GM21390 (cell line): ENCODE results near the gene BCL3.

Experiments used
- ATAC-seq: cut with Tn5 transposase; IDR thresholded peaks from one replicate; pipeline ENCODE4 v1.9.1; 2021; ENCODE audit not compliant: unreplicated experiment

BCL3 gene

DNA sequence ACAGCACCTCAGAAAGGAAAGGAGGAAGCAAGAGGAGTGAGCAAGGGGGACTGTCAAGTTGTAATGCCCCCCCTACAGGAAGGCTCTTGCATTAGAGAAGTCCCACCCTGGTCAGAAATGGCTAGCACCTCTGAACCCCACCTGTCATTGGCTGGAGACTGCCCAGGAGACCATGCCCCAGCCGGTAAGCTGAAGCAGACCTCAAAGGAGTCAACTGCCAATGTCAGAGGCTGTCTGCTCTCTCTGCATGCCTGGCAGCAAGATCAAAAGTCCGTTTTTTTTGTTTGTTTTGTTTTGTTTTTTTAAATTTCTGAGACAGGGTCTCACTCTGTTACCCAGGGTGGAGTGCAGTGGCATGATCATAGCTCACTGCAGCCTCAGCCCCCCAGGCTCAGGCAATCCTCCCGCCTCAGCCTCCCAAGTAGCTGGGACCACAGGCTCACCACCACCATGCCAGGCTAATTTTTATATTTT, 8.1 kb upstream of the BCL3 start:
- no peak for ATAC-seq

DNA sequence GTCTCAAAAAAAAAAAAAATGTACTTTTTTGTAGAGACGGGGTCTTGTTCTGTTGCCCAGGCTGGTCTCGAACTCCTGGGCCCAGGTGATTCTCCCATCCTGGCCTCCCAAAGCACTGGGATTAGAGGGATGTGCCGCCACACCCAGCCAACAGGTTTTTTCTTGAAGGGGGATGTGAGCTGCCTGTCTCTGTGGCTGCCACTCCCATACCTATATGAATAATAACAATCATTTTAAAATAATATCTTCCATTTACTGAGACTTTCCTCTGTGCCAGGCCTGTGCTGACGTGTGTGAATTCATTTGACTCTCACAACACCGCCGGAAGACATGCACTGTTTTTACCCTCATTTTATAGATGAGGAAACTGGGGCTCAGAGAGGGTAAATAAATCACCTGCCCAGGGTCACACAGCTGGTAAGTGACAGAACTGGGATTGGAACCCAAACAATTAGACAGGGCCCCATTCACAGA, 7.2 kb upstream of the BCL3 start:
- ATAC-seq = no peak

DNA sequence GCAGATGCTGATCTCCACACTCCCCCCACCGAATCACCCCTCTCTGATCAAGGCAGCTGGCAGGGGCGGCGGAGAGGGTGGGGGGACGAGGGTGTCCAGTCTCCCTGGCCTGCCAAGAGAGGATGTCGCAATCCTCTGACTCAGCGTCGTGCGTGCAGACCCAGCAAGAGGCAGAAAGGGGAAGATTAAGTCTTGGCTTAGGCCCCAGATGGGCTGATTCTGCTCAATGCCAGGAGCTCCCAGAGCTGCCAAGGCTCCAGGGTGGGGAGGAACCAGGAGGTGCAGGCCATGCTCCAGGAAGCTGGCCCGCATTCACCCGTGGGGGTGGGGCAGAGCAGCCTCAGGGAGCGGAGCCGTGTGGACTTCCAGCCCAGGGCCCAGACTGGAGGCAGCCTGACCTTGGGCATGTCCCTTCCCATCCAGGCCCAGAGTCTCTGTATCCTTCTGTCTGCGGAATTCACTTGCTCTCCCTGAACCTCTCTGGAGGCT, 6.6 kb upstream of the BCL3 start:
- no peak for ATAC-seq

DNA sequence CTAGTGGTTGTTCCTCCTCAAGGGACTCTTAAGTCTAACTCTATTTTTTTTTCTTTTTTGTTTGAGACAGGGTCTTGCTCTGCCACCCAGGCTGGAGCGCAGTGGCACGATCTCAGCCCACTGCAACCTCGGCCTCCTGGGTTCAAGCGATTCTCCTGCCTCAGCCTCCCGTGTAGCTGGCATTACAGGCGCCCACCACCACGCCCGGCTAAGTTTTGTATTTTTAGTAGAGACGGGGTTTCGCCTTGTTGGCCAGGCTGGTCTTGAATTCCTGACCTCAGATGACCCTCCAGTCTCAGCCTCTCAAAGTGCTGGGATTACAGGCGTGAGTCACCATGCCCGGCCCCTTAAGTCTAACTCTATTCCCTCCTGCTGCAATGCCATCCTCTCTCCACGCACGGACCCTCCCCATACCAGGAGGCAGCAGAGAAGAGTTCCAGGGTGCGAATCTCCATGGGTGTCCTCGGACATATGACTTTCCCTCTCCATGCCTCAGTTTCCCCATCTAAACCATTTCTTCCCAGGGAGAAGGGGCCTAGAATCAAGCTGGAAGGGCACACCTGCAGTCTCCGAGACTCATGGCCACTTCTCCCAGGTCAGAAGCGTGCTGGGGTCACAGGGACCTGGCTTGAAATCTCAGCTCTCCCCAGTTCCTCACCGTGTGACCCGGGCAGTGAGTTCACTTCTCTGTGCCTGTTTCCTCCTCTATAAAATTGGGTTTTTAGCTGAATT, 6.0 kb upstream of the BCL3 start:
- ATAC-seq = no peak

DNA sequence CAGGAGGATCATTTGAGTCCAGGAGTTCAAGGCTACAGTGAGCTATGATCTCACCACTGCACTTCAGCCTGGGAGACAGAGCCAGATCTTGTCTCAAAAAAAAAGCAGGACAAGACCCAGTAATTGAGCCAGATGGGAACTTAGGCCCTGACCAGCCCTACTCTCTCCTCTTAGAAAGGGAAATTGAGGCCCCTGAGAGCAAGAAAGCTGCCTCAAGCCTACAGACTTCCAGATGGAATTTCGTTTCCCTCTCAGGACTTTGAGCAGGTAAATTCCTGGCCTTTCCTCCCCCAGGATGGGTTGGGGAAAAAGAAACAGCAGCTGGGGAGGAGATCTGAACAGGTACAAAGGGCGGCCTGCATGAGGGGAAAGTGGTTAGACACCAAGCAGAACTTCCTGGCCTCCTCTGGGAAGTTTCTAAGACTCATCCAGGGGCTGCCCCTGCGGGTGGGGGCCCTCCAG, 3.6 kb upstream of the BCL3 start:
- no peak for ATAC-seq

DNA sequence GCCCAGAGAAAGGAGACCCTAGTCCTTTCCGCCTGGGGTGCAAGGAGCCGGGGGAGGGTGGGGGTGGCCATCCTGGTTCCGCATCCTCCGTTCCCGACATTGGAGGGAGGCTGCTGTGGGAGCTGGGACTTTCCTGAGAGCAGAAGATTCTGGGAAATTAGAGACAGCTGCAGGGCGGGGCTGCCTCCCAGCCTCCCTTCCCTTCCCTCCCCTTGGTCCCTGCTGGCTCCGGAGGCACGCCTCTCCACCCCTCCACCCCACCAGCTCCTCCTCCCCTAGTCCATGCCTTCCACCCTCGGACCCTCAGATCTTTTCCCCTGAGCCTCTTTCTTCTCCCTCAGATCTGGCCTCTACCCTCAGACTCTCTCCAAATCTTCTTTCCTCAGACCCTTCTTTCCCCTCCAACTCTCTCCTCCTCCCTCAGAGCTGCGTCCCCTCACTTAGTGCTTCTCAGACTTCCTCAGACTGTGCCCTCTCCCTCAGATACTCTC, 3.1 kb upstream of the BCL3 start:
- no peak for ATAC-seq

DNA sequence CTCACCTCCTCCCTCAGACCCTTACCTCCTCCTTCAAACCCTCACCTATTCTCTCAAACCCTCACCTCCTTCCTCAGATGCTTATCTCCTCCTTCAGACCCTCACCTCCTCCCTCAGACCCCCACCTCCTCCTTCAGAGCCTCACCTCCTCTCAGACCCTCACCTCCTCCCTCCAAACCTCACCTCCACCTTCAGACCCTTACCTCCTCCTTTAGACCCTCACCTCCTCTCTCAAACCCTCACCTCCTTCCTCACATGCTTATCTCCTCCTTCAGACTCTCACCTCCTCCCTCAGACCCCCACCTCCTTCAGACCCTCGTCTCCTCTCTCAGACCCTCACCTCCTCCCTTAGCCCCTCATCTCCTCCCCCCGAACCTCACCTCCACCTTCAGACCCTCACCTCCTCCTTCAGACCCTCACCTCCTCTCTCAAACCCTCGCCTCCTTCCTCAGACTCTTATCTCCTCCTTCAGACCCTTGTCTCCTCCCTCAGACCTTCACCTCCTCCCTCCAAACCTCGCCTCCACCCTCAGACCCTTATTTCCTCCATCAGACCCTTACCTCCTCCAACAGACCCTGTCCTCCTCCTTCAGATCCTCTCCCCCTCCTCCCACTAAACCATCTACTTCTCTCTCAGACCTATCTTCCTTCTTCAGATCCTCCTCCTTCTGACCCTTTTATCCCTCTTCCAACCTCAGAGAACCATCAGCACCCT, 2.5 kb upstream of the BCL3 start:
- ATAC-seq = no peak

DNA sequence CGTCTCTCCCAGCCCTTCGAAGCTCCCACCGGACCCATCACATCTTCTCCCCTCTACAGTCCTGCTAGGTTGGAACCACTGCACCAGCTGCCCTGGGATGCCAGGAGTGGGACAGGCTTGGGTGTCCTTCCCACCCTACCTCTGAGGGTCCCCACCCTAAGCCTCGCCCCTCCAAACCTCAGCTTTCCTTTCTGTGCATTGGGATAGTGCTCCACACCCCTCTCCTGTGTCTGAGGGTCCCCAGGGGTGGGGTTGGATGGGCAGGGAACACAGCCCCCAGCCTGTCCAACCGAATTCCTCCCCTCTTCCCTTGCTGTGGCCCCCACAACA, 1.9 kb upstream of the BCL3 start:
- no peak for ATAC-seq

DNA sequence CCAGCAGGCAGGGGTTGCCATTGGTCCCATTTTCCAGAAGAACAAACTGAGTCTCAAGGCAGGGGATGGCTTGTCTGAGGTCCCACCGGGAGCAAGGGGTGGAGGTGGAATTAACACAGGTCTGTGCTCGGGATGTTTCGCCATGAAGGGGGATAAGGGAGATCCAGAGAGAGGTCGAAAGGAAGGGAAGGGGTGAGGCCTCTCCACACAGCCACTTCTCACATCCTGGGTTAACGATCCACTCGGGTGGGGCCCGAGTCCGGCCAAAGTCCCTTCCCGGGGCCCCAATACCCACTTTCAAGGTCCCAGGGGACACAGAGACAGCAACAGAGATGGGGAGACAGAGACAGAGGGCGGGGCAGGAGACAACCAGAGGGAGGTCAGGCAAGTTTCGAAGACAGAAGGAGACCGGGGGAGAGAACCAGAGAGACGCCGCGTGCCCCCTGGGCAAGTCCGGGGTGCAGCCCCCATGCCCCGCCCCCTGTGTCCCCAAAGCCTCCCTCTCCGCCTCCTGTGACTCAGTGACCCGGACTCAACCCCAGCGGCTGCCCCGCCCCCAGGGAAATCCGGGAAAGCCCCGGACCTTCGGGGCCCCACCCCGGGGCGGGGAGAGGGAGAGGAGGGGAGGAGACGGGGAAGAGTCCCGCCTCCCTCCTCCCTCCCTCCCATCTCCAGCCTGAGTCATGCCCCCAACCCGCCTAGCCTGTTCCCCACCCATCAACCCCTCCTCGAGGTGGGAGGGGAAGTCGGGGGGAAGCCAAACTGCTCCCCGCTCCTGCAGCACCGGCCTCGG, 1.4 kb upstream of the BCL3 start:
- peak; percentile 42 for ATAC-seq

DNA sequence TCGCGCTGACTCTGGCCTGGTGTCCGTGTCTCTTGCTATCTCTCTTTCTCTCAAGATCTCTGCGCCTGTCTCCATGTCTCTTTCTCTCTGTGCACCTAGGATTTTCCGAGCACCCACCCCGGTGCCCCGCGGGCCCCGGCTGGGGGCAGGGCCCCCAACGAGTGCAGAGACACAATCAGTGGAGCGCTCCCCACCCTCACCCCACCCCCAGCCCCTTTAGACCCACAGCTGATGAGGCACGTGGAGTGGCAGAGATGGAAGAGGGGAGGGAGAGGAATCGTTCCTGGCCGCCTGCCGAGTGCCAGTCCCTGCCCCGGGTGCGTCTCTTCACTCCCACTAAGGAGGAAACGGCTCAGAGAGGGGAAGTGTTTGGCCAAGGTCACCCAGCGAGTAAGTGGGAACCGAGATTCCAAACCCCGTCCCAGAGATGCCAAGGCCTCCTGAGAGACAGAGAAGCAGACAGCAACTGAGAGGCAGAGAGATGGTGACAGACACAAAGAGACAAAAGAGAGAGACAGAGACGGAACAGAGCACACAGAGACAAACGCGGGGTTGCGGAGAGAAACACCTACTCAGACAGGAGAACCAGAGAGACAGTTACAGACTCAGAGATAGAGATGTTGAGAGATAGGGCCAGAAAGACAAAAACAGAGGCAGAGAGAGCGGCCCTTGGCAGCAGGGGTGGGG, 626 bp upstream of the BCL3 start:
- no peak for ATAC-seq

DNA sequence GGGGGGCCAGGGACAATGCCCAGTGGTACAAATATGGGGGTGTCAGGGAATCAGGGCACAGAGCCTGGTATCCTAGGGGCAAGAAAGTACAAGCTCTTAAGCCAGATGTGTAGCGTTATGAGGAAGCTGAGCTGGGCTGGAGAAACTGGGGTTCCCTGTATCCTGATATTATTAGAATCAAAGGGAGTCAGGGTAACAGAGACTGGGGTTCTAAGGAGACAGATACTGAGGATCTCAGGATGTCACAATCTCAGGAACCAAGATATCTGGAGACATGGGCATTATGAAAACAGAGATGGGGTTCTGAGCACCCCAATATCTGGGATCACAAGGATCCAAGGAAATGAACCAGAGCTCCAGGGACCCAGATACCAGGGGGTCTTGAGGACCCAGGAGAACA, 784 bp downstream of the BCL3 start:
- no peak for ATAC-seq

DNA sequence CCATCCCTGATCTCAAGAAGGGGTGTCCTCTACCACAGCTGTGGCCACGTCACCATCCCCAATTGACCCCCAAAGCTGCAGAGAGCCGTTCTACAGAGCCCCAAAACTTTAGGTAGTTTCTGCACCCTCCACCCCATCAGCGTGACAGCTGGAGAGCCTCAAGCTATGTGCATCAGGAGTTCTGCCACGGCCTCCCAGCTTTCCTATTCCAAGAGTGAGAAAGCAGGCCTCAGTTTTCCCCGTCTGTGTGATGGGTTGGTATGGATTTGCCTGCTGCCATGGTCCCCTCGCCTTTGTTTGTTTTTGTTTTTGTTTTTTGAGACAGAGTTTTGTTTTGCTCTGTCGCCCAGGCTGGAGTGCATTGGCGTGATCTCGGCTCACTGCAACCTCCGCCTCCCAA, 1.5 kb downstream of the BCL3 start:
- ATAC-seq = no peak

DNA sequence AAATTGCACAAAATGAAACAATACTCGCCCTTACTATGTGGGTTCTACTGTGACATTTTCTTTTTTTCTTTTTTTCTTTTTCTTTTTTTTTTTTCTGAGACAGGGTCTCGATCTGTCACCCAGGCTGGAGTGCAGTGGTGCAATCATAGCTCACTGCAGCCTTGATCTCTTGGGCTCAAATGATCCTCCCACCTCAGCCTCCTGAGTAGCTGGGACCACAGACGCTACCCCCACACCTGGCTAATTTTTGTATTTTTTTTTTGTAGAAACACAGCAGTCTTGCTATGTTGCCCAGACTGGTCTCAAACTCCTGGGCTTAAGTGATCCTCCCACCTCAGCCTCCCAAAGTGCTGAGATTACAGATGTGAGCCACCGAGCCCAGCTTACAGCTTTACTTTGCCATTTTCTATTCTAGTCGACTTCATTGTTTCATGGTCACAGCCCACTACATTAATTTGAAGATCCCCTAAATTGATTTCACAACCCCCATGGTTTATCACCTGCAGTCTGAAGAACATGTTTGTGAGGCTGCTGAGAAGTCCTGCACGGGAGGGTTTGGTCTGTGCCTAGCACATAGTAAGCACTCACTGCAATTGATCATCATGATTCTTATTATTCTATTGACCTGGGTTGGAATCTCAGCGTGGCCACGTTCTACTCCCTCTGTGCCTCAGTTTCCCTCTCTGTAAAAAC, 3.8 kb downstream of the BCL3 start:
- ATAC-seq = no peak

DNA sequence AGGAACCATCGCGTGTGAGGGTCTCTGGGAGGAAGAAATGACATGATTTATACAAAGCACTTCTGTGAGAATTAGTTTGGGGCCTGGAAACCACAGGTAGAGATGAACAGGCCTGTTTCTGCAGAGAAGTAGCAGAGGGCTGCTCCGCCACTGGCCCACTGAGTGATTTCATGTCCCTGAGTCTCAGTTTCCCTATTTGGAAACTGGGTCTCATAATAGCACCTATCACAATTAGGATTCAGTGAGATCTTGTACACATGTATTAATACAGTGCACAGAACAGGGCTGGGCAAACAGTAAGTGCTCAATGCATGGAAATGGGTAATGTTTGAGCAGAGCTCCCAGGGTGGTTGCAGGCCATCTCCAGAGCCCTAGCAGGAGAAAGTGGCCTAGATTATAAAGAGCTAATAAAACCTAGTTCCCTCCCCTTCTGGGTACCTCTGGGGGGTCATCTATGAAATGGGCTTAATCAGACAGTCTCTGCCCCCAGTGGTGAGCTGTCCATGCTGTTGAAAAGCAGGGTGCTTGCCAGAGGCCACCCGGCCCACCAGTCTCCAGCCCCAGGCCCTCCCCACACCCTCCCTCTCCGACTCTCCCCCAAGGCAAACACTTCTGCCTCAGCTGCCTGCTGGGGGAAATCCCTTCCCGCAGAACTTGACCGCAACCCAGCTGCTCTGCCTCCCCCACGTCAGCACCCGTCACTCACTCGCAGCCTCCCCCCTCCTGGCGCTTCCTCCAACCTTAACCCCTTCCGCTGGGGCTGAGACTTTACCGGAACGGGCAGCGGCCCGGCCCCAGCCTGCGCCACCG, 4.5 kb downstream of the BCL3 start:
- peak; percentile 59 for ATAC-seq

DNA sequence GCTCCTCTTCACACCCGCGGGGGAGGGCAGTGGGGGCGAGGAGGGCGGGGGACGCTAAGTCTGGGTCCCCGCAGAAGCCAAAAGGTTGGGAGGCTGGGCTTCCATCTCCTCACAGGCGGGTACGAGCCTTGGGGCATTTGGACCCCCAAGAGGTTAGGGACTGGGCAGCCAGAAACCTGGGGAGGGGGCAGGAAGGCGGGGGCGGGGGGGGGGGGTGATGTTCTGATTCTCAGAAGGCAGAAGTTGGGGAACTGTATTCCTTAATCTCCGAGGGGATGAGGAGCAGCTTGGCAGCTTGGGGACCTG, 5.1 kb downstream of the BCL3 start:
- ATAC-seq = no peak

DNA sequence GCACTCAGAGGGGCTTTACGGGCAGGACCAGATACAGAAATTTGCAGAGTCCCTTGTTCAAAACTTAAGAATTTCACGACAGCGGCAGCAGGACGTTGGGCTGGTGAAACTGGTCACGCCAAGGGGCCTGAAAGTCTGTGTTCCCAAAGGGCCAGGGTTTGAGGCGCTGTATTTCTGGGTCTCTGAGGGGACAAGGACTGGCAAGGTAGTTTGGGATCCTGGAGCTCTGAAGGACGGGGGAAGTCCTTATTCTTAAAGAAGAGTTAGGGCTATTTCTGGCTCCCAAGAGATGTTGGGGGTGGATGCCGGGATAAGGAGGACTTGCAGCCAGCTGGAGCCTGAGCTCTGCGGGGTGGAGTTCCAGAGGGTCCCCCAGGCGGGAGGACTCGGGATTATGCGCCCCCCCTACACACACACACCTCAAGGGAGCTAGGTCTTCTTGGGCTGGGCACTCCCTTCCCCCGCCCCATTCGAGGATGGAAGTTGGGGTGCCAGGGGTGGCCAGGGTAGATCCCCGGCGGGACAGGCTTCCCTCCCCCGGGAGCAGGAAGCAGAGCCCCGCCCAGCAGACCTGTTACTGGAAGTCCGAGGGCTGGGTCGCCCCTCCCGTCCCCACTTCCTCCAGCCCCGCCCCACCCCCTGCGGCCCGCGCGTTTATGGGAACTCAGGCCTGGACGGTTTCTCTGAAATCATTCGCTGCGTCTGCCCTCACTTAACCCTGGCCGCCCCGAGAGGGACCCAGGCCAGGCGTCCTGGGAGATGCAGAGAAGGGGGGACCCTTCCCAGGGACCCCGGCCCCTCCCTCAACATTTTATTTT, 5.6 kb downstream of the BCL3 start:
- ATAC-seq = no peak

DNA sequence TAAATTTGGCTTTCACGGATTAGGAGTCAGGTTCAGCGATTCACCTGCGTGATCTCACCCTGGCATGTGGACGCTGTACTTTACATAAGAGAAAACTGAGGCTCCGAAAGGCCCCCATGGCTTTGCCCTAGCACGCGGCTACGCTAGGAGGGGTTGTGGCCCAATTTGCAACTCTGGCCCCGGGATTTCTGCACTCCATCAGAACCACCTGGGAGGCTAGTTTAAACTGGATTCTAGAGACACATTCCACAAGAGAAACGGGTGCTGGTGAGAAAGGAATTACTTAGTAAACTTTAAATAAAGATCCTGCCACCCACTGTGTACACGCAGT, 6.2 kb downstream of the BCL3 start:
- no peak for ATAC-seq

DNA sequence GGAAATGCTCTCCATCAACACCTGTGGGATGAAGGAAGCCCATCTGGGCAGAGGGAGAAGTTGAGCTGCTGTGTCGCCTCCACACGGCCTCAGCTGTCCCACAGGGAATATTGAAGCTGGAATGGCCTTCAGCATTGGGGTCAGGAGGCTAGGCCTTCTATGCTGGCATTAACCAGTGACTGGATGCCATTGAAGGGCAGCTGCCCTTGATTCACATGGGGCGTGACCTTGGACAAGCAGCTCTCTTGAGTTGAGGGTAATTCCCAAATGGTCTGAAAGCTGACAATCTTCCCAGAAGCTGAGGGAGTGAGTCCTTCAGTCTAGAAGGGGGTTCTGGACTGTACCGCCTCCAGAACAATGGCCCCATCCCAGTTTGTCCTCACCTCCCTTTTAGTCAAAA, 6.7 kb downstream of the BCL3 start:
- no peak for ATAC-seq

DNA sequence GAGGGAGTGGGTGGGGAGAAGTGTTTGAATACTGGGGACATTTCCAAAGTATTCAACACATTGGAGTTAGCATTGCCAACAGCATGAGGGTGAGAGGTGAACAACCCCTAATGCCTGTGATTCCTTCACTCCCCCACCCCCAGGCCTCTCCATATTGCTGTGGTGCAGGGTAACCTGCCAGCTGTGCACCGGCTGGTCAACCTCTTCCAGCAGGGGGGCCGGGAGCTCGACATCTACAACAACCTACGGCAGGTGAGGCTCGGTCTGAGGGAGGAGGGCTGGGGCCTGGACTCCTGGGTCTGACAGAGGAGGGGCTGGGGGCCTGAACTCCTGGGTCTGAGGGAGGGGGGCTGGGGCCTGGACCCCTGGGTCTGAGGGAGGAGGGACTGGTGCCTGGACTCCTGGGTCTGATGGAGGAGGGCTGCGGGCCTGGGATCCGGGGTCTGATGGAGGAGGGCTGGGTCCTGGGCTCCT, 7.6 kb downstream of the BCL3 start:
- ATAC-seq = no peak
